ENCODE results near the gene LRP11.

LRP11 gene

DNA sequence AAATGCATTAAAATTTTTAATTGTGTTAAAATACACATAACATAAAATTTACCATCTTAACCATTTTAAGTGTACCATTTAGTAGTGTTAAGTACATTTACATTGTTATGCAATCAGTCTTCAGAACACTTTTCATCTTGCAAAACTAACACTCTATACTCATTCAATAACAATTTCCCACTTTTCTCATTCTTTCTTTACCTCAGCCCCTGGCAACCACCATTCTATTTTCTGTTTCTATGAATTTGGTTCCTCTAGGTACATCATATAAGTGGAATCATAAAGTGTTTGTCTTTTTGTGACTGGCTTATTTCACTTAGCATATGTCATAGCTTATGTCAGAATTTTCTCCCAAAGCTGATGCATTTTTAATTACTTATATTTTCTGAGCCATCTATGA lies 82.4 kb downstream of the LRP11 start:
- DNase-seq (ENCODE audit: low read depth) = no peak

DNA sequence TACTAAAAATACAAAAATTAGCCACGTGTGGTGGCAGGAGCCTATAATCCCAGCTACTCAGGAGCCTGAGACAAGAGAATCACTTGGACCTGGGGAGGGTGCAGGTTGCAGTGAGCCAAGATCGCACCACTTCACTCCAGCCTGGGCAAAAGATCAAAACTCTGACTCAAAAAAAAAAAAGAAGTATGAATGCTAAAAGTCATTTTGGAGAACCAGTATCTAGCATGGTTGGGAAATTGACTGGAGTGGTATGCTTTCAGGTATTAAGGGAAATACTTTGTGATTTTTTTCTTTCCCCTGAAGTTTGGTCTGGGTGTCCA lies 84.6 kb downstream of the LRP11 start:
- DNase-seq (ENCODE audit: low read depth) = no peak

GRCh38 chr6:149777624-149778023 lies 86.5 kb downstream of the LRP11 start:
- DNase-seq (ENCODE audit: low read depth) = no peak

DNA sequence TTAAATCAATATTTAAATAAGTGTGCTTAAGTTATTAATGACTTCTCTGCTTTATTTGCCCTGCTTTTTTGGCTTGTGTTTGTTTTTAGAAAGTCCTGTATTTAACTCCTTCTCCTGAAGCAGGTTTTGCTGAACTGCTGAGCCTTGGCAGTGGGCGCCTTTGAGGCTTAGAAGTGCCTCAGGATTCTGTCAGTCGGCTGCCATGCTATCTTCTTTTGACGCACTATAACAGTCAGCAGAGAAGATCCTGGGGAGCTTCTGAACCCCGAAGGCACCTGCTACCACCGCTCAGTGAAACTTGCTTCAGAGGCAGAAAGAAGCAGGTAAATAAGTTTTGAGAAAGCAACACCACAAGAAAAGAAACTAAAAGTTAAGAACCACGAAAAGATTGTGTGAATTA lies 92.2 kb downstream of the LRP11 start:
- no peak for DNase-seq (ENCODE audit: low read depth)

DNA sequence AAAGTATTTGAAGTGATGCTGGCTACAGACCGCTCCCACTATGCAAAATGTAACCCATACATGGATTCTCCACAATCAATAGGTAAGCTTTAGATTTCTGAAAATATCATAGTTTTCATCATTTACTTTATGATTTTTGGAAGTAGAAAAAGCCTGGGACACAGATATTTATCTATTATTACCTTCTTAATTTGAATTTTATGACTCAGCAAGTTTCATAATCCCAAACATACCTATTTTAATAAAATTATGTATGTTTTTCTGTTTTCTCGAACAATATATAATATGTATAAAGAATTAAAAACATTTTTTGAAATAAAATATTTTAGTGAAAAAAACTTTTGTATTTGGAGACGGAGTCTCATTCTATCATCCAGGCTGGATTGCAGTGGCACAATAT lies 93.0 kb downstream of the LRP11 start:
- no peak for DNase-seq (ENCODE audit: low read depth)

GRCh38 chr6:149769676-149770075 lies 94.5 kb downstream of the LRP11 start:
- no peak for DNase-seq (ENCODE audit: low read depth)

All from stimulated activated CD8-positive, alpha-beta memory T cell treated with anti-CD3 and anti-CD28 coated beads, Interleukin-12 subunit alpha, Interleukin-12 subunit beta, amount 100 ng/mL, for 1 hour (primary cell).